ENCODE measurements around the gene LRSAM1.

Gene LRSAM1

GRCh38 chr9:127502706-127503378 is 51.5 kb downstream of the LRSAM1 start:
- peak overlapping the region in 1 of 2 donors; percentile 68 for H3K27ac Mint-ChIP-seq
- H3K4me3 Mint-ChIP-seq = no peak overlapping the region
- no peak for ATAC-seq (replicated peaks)
- no peak for DNase-seq
- H3K36me3 Mint-ChIP-seq (ENCODE audit: insufficient read depth) = peaks cover 9% of the 10 kb centered on the region
- H3K4me1 Mint-ChIP-seq (ENCODE audit: low read depth in 2 of 2) = no peaks in the 10 kb centered on the region
- H3K9me3 Mint-ChIP-seq = no peaks in the 10 kb centered on the region
- H3K27me3 Mint-ChIP-seq = no peaks in the 10 kb centered on the region

GRCh38 chr9:127503379-127503921 is 52.1 kb downstream of the LRSAM1 start:
- Mint-ChIP-seq H3K4me1 (ENCODE audit: low read depth in 2 of 2) (no peaks in the 10 kb centered on the region), H3K4me3 (no peak overlapping the region), H3K9me3 (no peaks in the 10 kb centered on the region), H3K36me3 (ENCODE audit: insufficient read depth) (peaks cover 11% of the 10 kb centered on the region), H3K27me3 (no peaks in the 10 kb centered on the region), H3K27ac (no peak overlapping the region)
- no peak for ATAC-seq (replicated peaks)
- no peak for DNase-seq

- Mint-ChIP-seq H3K36me3 (ENCODE audit: insufficient read depth) (peaks cover 11% of the 10 kb centered on the region), H3K27me3 (no peaks in the 10 kb centered on the region), H3K27ac (no peak overlapping the region), H3K4me1 (ENCODE audit: low read depth in 2 of 2) (no peaks in the 10 kb centered on the region), H3K9me3 (no peaks in the 10 kb centered on the region), H3K4me3 (no peak overlapping the region)
- peak; percentile 97 for ATAC-seq (replicated peaks)
- DNase-seq = peak; percentile 74 to 77 (median 75)
These were observed 52.9 kb downstream of the LRSAM1 start for GRCh38 chr9:127503947-127504886.

GRCh38 chr9:127504887-127505251 is 53.6 kb downstream of the LRSAM1 start:
- Mint-ChIP-seq H3K27me3 (no peaks in the 10 kb centered on the region), H3K36me3 (ENCODE audit: insufficient read depth) (peaks cover 11% of the 10 kb centered on the region), H3K4me3 (no peak overlapping the region), H3K9me3 (no peaks in the 10 kb centered on the region), H3K27ac (no peak overlapping the region), H3K4me1 (ENCODE audit: low read depth in 2 of 2) (no peaks in the 10 kb centered on the region)
- no peak for DNase-seq
- ATAC-seq (replicated peaks) = no peak

- Mint-ChIP-seq H3K36me3 (ENCODE audit: insufficient read depth) (peaks cover 11% of the 10 kb centered on the region), H3K27me3 (no peaks in the 10 kb centered on the region), H3K4me1 (ENCODE audit: low read depth in 2 of 2) (no peaks in the 10 kb centered on the region), H3K4me3 (no peak overlapping the region), H3K27ac (no peak overlapping the region), H3K9me3 (no peaks in the 10 kb centered on the region)
- peak in 1 of 3 experiments; percentile 29 for DNase-seq
- ATAC-seq (replicated peaks) = peak; percentile 36
These were observed 54.2 kb downstream of the LRSAM1 start for GRCh38 chr9:127505396-127506116.

- no peak overlapping the region for H3K27ac Mint-ChIP-seq
These were observed 55.0 kb downstream of the LRSAM1 start for GRCh38 chr9:127506117-127506813.

GRCh38 chr9:127506814-127507750 is 55.8 kb downstream of the LRSAM1 start:
- no peak for DNase-seq
- no peak for ATAC-seq (replicated peaks)
- Mint-ChIP-seq H3K27ac (no peak overlapping the region), H3K4me3 (no peak overlapping the region), H3K36me3 (ENCODE audit: insufficient read depth) (peaks cover 5% of the 10 kb centered on the region), H3K9me3 (no peaks in the 10 kb centered on the region), H3K27me3 (no peaks in the 10 kb centered on the region), H3K4me1 (ENCODE audit: low read depth in 2 of 2) (no peaks in the 10 kb centered on the region)

More at GRCh38 chr9:127506117-127506813, 55.0 kb downstream of the LRSAM1 start:
- Mint-ChIP-seq H3K27me3 (no peaks in the 10 kb centered on the region), H3K36me3 (ENCODE audit: insufficient read depth) (peaks cover 9% of the 10 kb centered on the region), H3K4me3 (no peak overlapping the region), H3K9me3 (no peaks in the 10 kb centered on the region), H3K4me1 (ENCODE audit: low read depth in 2 of 2) (no peaks in the 10 kb centered on the region)
- ATAC-seq (replicated peaks) (no peak), DNase-seq (no peak)

- H3K4me1 Mint-ChIP-seq (ENCODE audit: low read depth in 2 of 2) = no peaks in the 10 kb centered on the region
- H3K27ac Mint-ChIP-seq = no peak overlapping the region
- no peaks in the 10 kb centered on the region for H3K9me3 Mint-ChIP-seq
- DNase-seq (no peak), ATAC-seq (replicated peaks) (no peak)
- peaks cover 4% of the 10 kb centered on the region for H3K36me3 Mint-ChIP-seq (ENCODE audit: insufficient read depth)
- H3K4me3 Mint-ChIP-seq = no peak overlapping the region
- no peaks in the 10 kb centered on the region for H3K27me3 Mint-ChIP-seq
These were observed 56.7 kb downstream of the LRSAM1 start for GRCh38 chr9:127507751-127508648.

GRCh38 chr9:127508901-127509260 is 57.6 kb downstream of the LRSAM1 start:
- no peaks in the 10 kb centered on the region for H3K27me3 Mint-ChIP-seq
- no peaks in the 10 kb centered on the region for H3K4me1 Mint-ChIP-seq (ENCODE audit: low read depth in 2 of 2)
- H3K36me3 Mint-ChIP-seq (ENCODE audit: insufficient read depth) = peaks cover 2% of the 10 kb centered on the region
- H3K4me3 Mint-ChIP-seq = no peak overlapping the region
- DNase-seq = no peak
- H3K9me3 Mint-ChIP-seq = no peaks in the 10 kb centered on the region
- H3K27ac Mint-ChIP-seq = no peak overlapping the region
- no peak for ATAC-seq (replicated peaks)

- DNase-seq (no peak), ATAC-seq (replicated peaks) (no peak)
- H3K27ac Mint-ChIP-seq = no peak overlapping the region
- H3K9me3 Mint-ChIP-seq = no peaks in the 10 kb centered on the region
- H3K27me3 Mint-ChIP-seq = no peaks in the 10 kb centered on the region
- H3K4me1 Mint-ChIP-seq (ENCODE audit: low read depth in 2 of 2) = no peaks in the 10 kb centered on the region
- H3K4me3 Mint-ChIP-seq = no peak overlapping the region
- peaks cover 2% of the 10 kb centered on the region for H3K36me3 Mint-ChIP-seq (ENCODE audit: insufficient read depth)
These were observed 58.1 kb downstream of the LRSAM1 start for GRCh38 chr9:127509261-127509954.

GRCh38 chr9:127509955-127510299 is 58.6 kb downstream of the LRSAM1 start:
- Mint-ChIP-seq H3K4me1 (ENCODE audit: low read depth in 2 of 2) (no peaks in the 10 kb centered on the region), H3K36me3 (ENCODE audit: insufficient read depth) (peaks cover 2% of the 10 kb centered on the region), H3K9me3 (no peaks in the 10 kb centered on the region), H3K27ac (no peak overlapping the region), H3K27me3 (no peaks in the 10 kb centered on the region), H3K4me3 (no peak overlapping the region)
- ATAC-seq (replicated peaks) (no peak), DNase-seq (no peak)

All from effector memory CD8-positive, alpha-beta T cell (primary cell).